ENCODE results near the gene CACNA1C.

CACNA1C gene

GRCh38 chr12:2302711-2303580, 250.2 kb downstream of the CACNA1C start:
- no peak for DNase-seq

GRCh38 chr12:2304223-2304622, 251.4 kb downstream of the CACNA1C start:
- no peak for DNase-seq

- DNase-seq = no peak
These were observed 253.2 kb downstream of the CACNA1C start for GRCh38 chr12:2306012-2306411.

DNA sequence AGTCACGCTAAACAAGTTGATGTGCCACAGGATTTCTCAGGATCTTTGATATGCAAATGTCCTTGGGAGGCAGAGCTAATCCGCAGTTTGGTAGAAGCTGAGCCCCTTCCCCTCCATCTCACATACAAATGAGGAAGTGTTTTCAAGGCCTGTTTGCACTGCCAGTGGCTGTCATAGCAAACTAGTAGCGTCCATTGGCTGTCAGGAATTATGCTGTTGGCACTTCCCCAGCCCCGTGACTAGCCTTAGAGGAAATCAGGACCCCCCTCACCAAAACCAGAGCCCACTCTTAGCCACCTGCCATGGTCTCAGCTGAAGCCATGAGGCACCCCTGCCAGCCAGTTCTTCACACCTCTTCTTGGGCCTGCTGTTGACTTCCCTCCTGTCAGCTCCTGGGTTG, 253.9 kb downstream of the CACNA1C start:
- no peak for DNase-seq

DNA sequence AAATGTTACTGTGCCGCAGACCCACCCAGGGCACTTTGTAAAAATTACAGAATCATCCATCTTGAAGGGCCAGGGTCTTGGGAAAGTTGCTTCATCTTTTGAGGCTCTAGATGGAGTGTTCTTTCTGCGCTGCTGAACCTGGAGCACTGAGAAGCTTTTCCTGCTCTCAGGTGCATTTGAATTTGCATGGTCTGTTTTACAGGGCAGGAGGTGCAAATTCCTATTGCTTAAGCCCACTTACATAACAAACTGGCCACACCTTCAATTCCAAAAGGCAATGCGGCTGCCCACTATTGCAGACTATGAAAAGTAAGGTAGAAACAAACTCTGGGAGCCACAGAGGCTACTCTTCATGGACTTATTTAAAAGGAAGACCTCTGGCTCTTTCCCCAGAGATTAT, 254.8 kb downstream of the CACNA1C start:
- no peak for DNase-seq

DNA sequence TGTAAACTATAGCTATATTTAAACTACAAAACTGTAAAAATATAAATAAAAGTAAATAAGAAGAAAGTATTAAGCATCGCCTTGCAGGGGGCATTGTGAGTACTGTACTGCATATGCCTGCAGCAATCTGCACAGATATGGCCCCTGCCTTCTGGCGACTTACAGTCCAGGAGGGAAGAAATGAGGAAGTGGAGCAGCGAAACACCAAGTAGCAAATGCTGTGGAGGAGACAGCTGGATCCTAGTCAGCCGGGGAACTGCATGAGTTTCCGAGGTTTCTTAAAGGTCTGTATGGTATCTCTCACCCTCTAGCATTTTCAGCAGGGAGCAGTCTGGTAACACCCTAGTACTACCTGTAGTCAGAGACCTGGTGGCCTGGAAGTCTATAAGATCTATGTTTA, 256.9 kb downstream of the CACNA1C start:
- DNase-seq = no peak

DNA sequence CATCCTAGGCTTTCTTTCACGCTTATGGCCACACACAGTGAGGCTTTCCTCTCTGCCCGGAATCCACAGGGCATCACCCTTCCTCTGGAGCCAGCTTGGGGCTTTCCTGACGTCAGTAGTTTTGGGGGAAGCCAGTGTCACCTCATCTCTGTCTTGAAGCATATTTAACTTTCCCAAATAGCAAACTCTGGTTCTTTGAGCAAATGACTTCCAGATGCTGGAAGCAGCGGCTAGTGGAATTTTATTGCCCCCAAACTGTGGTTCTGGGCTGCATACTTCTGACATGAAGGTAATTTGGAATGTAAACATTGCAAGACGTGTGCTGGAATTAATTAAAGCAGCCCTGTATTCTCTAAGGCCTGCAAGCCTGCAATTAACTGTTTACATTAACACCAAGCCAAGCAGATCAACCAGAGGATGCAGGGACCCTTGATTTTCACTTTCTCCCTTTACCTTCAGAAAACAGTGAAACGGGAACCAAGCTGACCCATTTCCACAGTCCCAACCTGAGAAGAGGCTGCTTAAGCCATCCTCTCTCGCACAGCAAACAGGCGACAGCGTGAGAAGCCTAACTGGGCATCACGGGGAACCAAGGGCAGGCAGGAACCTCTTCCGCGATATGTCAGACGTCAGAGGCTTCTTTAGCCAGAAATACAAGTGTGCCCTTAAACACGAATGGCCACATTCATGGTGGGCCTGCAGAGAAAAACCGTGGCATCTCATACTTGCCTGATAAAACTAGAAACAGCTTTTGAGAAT, 258.4 kb downstream of the CACNA1C start:
- no peak for DNase-seq

DNA sequence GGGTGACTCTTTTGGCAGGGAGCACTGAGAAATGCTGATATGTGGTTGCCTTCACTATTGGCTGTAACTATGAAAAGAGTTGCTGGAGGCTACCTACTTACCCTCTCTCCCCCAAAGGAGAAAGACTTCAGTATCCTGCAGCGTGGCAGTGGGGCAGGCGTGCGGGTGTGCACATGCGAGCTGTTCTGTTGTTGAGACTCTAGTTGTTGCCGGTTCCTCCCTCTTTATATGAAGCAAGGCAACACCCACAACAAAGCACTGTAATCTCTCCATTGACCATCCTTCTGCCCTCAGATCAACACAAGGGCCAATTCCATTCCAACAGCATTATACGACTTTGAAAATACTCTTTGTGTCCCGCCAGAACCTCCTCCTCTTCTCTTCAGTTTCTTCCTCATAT, 259.4 kb downstream of the CACNA1C start:
- DNase-seq = no peak

GRCh38 chr12:2312770-2313169, 260.0 kb downstream of the CACNA1C start:
- DNase-seq = no peak

DNA sequence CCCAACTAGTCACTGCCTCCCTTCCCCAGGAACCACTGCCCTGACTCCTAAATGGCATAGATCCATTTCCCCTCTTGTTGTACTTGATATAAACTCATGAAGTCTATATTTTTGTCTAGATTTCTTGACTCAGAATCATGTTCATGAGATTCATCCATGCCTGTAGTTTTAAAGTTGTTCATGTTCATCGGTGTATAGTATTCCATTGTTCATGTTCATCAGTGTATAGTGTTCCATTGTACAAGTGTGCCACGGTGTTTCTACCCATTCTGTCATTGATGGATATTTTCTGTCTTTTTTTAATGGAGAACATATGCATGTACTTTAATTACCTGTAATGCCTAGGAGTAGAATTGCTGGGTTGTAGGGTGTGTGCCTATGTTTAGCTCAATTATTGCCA, 261.7 kb downstream of the CACNA1C start:
- DNase-seq = no peak

- no peak for DNase-seq
These were observed 265.0 kb downstream of the CACNA1C start for GRCh38 chr12:2317772-2318171.

GRCh38 chr12:2318286-2318685, 265.5 kb downstream of the CACNA1C start:
- no peak for DNase-seq

- no peak for DNase-seq
These were observed 266.3 kb downstream of the CACNA1C start for GRCh38 chr12:2319136-2319535.

DNA sequence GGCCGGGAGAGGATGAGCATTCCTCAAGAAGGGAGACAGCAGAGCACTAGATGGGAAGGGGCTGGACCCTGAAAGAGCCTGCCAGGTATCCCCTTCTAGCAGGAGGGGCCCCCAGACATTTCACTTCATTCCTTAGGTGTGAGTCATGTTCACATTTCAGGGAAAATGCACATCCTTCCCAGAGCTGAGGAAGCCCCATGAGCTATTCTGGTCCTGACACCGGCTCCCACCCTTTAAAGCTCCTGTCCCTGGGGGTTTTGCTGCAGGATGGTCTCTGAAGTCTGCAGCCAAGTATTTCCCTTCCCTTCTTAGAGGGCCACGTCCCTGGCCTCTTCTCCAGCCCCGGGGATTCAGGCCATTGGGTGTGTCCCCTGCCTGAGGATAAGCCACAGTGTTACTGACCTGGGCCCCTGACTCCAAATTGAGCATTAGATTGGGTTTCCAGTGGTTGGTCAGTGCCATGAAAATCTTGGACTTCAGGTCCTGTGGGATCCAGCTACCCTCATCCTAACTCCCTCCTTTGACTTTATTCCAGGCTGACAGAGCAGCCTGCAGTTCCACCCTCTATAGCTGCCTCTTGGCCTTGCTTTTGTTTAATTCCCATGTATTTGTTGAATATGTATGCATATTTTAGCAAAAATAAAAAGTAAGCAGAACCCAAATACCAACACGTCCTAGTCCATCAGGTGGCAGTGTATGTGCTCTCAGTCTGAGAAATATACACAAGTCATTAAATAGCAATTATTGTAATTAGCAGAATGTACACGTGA, 267.1 kb downstream of the CACNA1C start:
- DNase-seq = no peak

- DNase-seq = no peak
These were observed 268.1 kb downstream of the CACNA1C start for GRCh38 chr12:2320841-2321240.

GRCh38 chr12:2322554-2323120, 269.9 kb downstream of the CACNA1C start:
- DNase-seq = peak; percentile 46

GRCh38 chr12:2323532-2324255, 270.9 kb downstream of the CACNA1C start:
- no peak for DNase-seq

DNA sequence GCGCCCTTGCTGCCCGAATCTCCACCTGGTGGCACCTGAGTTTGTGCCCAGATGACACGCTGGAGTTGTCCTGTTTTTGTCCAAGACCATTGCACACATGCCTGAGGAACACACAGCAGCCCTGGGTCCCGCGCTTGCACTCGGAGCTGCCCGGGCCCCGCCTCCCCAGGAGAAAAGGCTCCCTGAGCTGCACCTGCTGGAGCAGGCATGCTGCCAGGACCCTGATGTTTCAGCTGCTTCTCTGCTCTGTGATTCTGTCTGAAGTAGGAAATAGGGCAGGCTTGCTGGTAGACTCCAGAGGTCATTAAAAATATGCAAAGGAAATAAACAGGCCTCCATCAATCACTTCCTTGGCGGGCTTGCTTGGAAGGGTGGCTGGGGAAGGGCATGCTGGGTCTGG, 271.6 kb downstream of the CACNA1C start:
- peak; percentile 55 for DNase-seq

DNA sequence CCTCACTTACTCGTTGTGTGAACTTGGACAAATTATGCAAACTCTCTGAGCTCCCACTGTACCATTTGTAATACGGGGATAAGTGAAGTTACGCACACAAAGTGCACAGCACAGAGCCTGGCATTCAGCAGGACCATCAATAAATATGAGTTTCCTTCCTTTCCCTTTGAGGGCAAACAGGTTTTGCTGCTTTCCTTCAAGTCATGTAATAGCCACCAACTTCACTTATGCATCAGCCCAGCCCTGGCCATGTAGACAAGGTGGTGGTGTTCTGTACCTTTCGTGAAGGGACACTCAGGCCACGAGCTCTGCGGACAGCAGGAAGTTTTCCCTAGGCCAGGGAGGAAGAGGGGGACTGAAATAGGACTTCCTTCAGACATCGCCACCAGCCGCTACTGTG, 272.7 kb downstream of the CACNA1C start:
- DNase-seq = no peak

GRCh38 chr12:2326470-2326869, 273.7 kb downstream of the CACNA1C start:
- DNase-seq = no peak

GRCh38 chr12:2328661-2329060, 275.9 kb downstream of the CACNA1C start:
- no peak for DNase-seq

DNA sequence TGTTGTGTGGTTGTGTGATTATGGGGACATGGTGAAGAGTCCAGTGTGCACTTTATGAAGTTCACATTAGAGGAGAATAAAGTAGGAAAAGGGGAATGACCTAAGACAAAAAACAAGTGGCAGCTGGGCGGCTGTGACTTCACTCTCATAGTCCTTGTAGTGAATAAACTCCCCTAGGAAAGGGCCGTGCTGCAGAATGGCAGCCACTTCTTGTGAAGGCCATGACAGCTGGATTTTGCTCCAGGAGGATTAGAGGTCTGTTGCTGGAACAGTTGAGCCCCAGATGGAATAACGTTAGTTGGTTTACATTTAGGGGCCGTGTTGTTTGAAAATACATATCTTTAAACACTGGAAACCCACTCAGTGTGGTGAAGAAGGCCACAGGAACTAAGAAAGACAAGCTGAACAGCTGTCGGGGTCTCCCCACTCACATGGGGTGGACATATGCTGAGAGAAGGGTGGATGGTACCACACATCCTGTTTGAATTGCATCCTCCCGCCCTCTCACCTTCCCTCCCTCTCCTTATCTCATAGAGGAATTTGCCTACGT, 276.9 kb downstream of the CACNA1C start:
- no peak for DNase-seq
